Immature natural killer cell (primary cell): Measurements from ENCODE around the gene RALBP1. TPM values are rescaled to one million over a fixed set of nuclear protein-coding genes. Genes with fewer than 3 reads are reported as not detected.
"Not testable (repeated sequence)": the region's sequence is repeated elsewhere in the genome, so short reads cannot be mapped to it uniquely, and the experiment has no call there.

Experiments
- DNase-seq, 3 donors: peaks; one replicate each; pipeline ENCODE4 v3.0.0; 2022; ENCODE audit warnings: mixed read lengths in 1 of 3
- H3K27ac Mint-ChIP-seq, 6 donors: one replicate each; pipeline ENCODE4 v1.8.0; 2020; ENCODE audit warnings: mixed read lengths in 6 of 6, mild to moderate bottlenecking in 5 of 6, inconsistent platforms in 4 of 6, moderate library complexity in 3 of 6
- H3K27me3 Mint-ChIP-seq, 3 donors: one replicate each; pipeline ENCODE4 v1.8.0; 2020 to 2021; ENCODE audit warnings: low read depth in 3 of 3, mild to moderate bottlenecking in 3 of 3, mixed read lengths in 3 of 3, moderate library complexity in 3 of 3, inconsistent platforms in 1 of 3
- H3K36me3 Mint-ChIP-seq, 3 donors: one replicate each; pipeline ENCODE4 v1.8.0; 2020; ENCODE audit warnings: mixed read lengths in 3 of 3, inconsistent platforms in 2 of 3, mild to moderate bottlenecking in 2 of 3
- H3K4me1 Mint-ChIP-seq, 2 donors: one replicate each; pipeline ENCODE4 v1.8.0; 2020; ENCODE audit warnings: inconsistent platforms in 2 of 2, mild to moderate bottlenecking in 2 of 2, mixed read lengths in 2 of 2, moderate library complexity in 1 of 2
- H3K4me3 Mint-ChIP-seq, 5 donors: one replicate each; pipeline ENCODE4 v1.8.0; 2020; ENCODE audit warnings: mild to moderate bottlenecking in 5 of 5, mixed read lengths in 5 of 5, inconsistent platforms in 3 of 5, moderate library complexity in 3 of 5
- H3K9me3 Mint-ChIP-seq, 6 donors: one replicate each; pipeline ENCODE4 v1.8.0; 2020; ENCODE audit warnings: mild to moderate bottlenecking in 6 of 6, mixed read lengths in 6 of 6, inconsistent platforms in 4 of 6, moderate library complexity in 3 of 6
- polyA plus RNA-seq, 3 donors: library from polyadenylated mRNA; unstranded; fragments of 300-500 nt; fragmentation: Illumina TruSeq; gene quantifications; one replicate each; pipeline ENCODE4 v1.2.3, GENCODE V29; 2021

The RALBP1 gene
- polyA plus RNA-seq: 10 to 100 TPM; 47.8 to 71.2 (median 50.1) TPM

DNA sequence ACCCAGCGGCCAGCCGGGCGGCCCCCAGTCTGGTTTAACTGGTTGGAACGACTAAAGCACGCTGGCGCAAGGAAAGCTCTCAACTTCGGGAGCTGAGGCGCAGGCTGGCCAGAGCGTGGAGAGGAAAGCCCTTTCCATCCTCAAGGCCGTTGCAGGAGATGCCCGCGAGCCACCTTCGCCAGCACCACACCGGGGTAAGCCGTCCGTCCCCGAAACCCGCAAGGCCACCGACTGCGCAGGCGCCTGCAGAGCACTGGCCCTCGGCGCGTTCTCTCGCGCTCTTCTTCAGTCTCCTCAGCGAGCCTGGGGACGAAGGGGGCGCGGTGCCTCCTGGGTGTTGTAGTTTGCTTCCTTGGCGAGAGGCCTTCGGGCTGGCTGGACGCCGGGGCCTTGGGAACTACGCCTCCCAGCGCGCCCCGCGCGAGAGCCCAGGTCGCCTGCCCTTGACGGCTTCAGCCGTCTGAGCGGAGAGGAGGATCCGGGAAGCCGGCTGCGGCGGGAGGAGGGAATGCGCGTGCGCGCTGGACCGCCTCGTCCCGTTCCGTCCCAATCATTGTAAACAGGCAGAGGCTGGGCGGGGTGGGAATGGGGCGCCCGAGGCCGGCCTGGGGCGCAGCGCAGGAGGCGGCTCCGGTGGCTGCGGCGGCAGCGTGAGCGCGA, at the start of gene RALBP1:
TSS of gene RALBP1 (plus strand) at position 531 of the 660 bp plus-strand sequence. CDS start 37,533 bp downstream, outside the sequence.
- H3K9me3 Mint-ChIP-seq: peaks cover 0 to under 1% (median 0%) of the 10 kb centered on the region in 6 donors
- H3K27me3 Mint-ChIP-seq: peaks cover 8 to 17% (median 14%) of the 10 kb centered on the region in 3 donors
- peaks cover 4 to 7% (median 6%) of the 10 kb centered on the region in 3 donors for H3K36me3 Mint-ChIP-seq
- peaks cover 28 to 38% of the 10 kb centered on the region in 2 donors for H3K4me1 Mint-ChIP-seq
- H3K4me3 Mint-ChIP-seq: peak within 1 kb of the TSS; percentile 96 to 98 (median 98)
- H3K27ac Mint-ChIP-seq: peak within 1 kb of the TSS; percentile 91 to 97 (median 96)
- DNase-seq: peak; percentile 98

DNA sequence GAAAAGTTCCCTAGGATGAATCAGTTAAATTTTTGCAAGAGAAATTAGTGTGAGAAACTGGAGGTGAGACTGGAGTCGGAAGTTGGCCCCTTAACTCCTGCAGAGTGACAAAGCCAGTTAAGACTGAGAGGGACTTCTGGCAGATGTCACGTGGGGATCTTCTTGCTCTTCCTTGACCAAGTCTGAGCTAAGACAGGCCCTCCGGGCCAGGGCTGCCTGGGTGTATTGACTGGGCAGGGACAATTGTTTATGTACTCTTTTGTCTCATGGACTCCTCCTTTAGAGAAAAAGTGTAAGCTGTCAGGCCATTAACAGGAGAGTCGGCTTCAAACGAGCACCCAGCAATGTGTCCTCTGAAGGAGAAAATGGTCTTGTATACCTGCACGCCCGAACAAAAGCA, 48.6 kb upstream of the RALBP1 start:
- Mint-ChIP-seq H3K9me3 (no peaks in the 10 kb centered on the region), H3K4me3 (no peak overlapping the region), H3K27ac (no peak overlapping the region)

GRCh38 chr18:9428301-9428706, 47.0 kb upstream of the RALBP1 start:
- Mint-ChIP-seq H3K4me1 (peaks cover under 1 to 1% of the 10 kb centered on the region in 2 donors), H3K4me3 (no peak overlapping the region), H3K27ac (no peak overlapping the region), H3K9me3 (no peaks in the 10 kb centered on the region), H3K36me3 (no peaks in the 10 kb centered on the region), H3K27me3 (peaks cover 0 to 4% (median 0%) of the 10 kb centered on the region in 3 donors)
- no peak for DNase-seq

More for the DNA sequence above, 48.6 kb upstream of the RALBP1 start:
- no peak for DNase-seq
- Mint-ChIP-seq H3K36me3 (no peaks in the 10 kb centered on the region), H3K4me1 (no peaks in the 10 kb centered on the region), H3K27me3 (no peaks in the 10 kb centered on the region)

GRCh38 chr18:9428862-9429661, 46.3 kb upstream of the RALBP1 start:
- no peak for DNase-seq
- Mint-ChIP-seq H3K9me3 (no peaks in the 10 kb centered on the region), H3K4me1 (peaks cover 5 to 8% of the 10 kb centered on the region in 2 donors), H3K36me3 (no peaks in the 10 kb centered on the region), H3K27ac (no peak overlapping the region), H3K27me3 (peaks cover 0 to 6% (median 0%) of the 10 kb centered on the region in 3 donors), H3K4me3 (no peak overlapping the region)

- Mint-ChIP-seq H3K27ac (no peak overlapping the region), H3K27me3 (peaks cover 0 to 8% (median 0%) of the 10 kb centered on the region in 3 donors), H3K4me3 (no peak overlapping the region), H3K4me1 (peaks cover 7 to 12% of the 10 kb centered on the region in 2 donors), H3K36me3 (no peaks in the 10 kb centered on the region), H3K9me3 (no peaks in the 10 kb centered on the region)
- no peak for DNase-seq
Measured at GRCh38 chr18:9429662-9429993, 45.7 kb upstream of the RALBP1 start.

DNA sequence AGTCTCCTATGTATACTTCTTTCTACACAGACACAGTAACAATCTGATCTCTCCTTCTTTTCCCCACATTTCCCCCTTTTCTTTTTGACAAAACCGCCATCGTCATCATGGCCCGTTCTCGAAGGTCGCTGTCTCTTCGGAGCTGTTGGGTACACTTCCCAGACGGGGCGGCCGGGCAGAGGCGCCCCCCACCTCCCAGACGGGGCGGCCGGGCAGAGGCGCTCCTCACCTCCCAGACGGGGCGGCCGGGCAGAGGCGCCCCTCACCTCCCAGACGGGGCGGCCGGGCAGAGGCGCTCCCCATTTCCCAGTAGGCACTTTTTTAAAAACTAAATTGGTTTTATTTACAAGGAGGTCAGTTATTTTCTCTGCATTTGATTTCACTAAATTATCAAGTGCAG, 45.0 kb upstream of the RALBP1 start:
- not testable (repeated sequence) for H3K4me3 Mint-ChIP-seq, H3K9me3 Mint-ChIP-seq, H3K27ac Mint-ChIP-seq, H3K27me3 Mint-ChIP-seq, H3K36me3 Mint-ChIP-seq, DNase-seq
- peaks cover 9 to 12% of the 10 kb centered on the region in 2 donors for H3K4me1 Mint-ChIP-seq

DNA sequence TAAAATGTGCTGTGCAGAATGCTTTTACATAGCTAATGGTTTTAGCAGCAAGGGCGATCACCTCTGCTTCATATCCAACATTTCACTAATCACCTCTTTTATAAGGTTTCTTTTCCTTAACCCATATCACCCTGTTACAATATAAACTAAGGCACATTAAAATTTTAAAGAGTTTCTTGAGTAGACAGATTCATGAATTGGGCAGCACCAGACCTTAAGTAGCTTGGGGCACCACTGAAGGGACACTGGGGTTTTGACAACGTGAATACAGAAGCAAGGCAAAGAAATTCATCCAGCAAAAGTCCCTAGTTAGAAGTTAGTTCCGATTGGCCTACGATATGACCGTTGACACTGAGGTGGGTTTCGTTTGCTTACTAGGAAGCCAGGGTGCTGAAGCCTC, 44.0 kb upstream of the RALBP1 start:
- H3K27me3 Mint-ChIP-seq: peaks cover 0 to 8% (median 0%) of the 10 kb centered on the region in 3 donors
- H3K9me3 Mint-ChIP-seq: no peaks in the 10 kb centered on the region
- H3K4me1 Mint-ChIP-seq: peaks cover 9 to 12% of the 10 kb centered on the region in 2 donors
- H3K27ac Mint-ChIP-seq: no peak overlapping the region
- H3K36me3 Mint-ChIP-seq: no peaks in the 10 kb centered on the region
- DNase-seq: no peak
- no peak overlapping the region for H3K4me3 Mint-ChIP-seq

GRCh38 chr18:9433122-9433521, 42.2 kb upstream of the RALBP1 start:
- H3K9me3 Mint-ChIP-seq, DNase-seq, H3K36me3 Mint-ChIP-seq, H3K4me3 Mint-ChIP-seq: not testable (repeated sequence)
- Mint-ChIP-seq H3K27me3 (peaks cover 0 to 10% (median 0%) of the 10 kb centered on the region in 3 donors), H3K27ac (peak overlapping the region in 1 of 6 donors; percentile 25), H3K4me1 (peaks cover 9 to 12% of the 10 kb centered on the region in 2 donors)

GRCh38 chr18:9433671-9434121, 41.6 kb upstream of the RALBP1 start:
- Mint-ChIP-seq H3K4me3 (peak overlapping the region in 2 of 5 donors; percentile 26 to 45), H3K27me3 (peaks cover 0 to 10% (median 0%) of the 10 kb centered on the region in 3 donors), H3K36me3 (no peaks in the 10 kb centered on the region), H3K4me1 (peaks cover 9 to 12% of the 10 kb centered on the region in 2 donors), H3K9me3 (no peaks in the 10 kb centered on the region), H3K27ac (peak overlapping the region in 1 of 6 donors; percentile 25)
- no peak for DNase-seq

- no peak overlapping the region for H3K27ac Mint-ChIP-seq
- DNase-seq: peak in 1 of 3 donors; percentile 2
Measured at GRCh38 chr18:9434122-9434701, 41.1 kb upstream of the RALBP1 start.

GRCh38 chr18:9435041-9435440, 40.3 kb upstream of the RALBP1 start:
- Mint-ChIP-seq H3K27me3 (peaks cover 0 to 14% (median 0%) of the 10 kb centered on the region in 3 donors), H3K4me3 (no peak overlapping the region), H3K9me3 (no peaks in the 10 kb centered on the region), H3K4me1 (peaks cover 9 to 12% of the 10 kb centered on the region in 2 donors), H3K36me3 (no peaks in the 10 kb centered on the region), H3K27ac (peak overlapping the region in 1 of 6 donors; percentile 17)
- no peak for DNase-seq

More at GRCh38 chr18:9434122-9434701, 41.1 kb upstream of the RALBP1 start:
- Mint-ChIP-seq H3K4me1 (peaks cover 9 to 12% of the 10 kb centered on the region in 2 donors), H3K36me3 (no peaks in the 10 kb centered on the region), H3K27me3 (peaks cover 0 to 10% (median 0%) of the 10 kb centered on the region in 3 donors), H3K9me3 (no peaks in the 10 kb centered on the region), H3K4me3 (peak overlapping the region in 3 of 5 donors; percentile 33 to 44 (median 38))

- no peaks in the 10 kb centered on the region for H3K36me3 Mint-ChIP-seq
- H3K9me3 Mint-ChIP-seq: no peaks in the 10 kb centered on the region
- H3K4me1 Mint-ChIP-seq: peaks cover 9 to 12% of the 10 kb centered on the region in 2 donors
- no peak overlapping the region for H3K27ac Mint-ChIP-seq
- DNase-seq: no peak
- H3K4me3 Mint-ChIP-seq: no peak overlapping the region
- peaks cover 0 to 14% (median 6%) of the 10 kb centered on the region in 3 donors for H3K27me3 Mint-ChIP-seq
Measured at GRCh38 chr18:9436206-9436929, 38.9 kb upstream of the RALBP1 start.

GRCh38 chr18:9437021-9437437, 38.3 kb upstream of the RALBP1 start:
- H3K9me3 Mint-ChIP-seq: no peaks in the 10 kb centered on the region
- peaks cover 9 to 12% of the 10 kb centered on the region in 2 donors for H3K4me1 Mint-ChIP-seq
- H3K4me3 Mint-ChIP-seq: no peak overlapping the region
- H3K36me3 Mint-ChIP-seq: no peaks in the 10 kb centered on the region
- no peak for DNase-seq
- H3K27ac Mint-ChIP-seq: no peak overlapping the region
- peaks cover 0 to 14% (median 6%) of the 10 kb centered on the region in 3 donors for H3K27me3 Mint-ChIP-seq
